ENCODE results near the gene RHOG.
"Not testable (repeated sequence)": the region's sequence is repeated elsewhere in the genome, so short reads cannot be mapped to it uniquely, and the experiment has no call there.

DNA sequence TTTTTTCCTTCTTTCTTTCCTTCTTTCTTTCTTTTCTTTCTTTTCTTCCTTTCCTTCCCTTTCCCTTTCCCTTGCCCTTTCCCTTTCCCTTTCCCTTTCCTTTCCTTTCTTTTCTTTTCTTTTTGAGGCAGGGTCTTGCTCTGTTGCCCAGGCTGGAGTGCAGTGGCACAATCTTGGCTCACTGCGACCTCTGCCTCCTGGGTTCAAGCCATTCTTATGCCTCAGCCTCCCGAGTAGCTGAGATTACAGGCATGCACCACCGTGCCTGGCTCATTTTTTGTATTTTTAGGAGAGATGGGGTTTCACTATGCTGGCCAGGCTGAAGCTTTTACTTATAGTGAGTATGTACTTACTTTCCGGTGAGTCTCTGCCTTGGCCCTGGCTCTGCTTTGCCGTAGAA lies 25.9 kb downstream of the RHOG start:
- not testable (repeated sequence) for TF ChIP-seq CTCF (conservative IDR thresholded peaks at IDR 0.05 in 1 of 2, IDR thresholded peaks at IDR 0.05 in 1 of 2; ENCODE audit: low read depth in 1 of 2, low read length in 2 of 2); EZH2 (IDR thresholded peaks at IDR 0.05; ENCODE audit: low read length, missing control alignments)

Data from fibroblast of lung (primary cell).